ENCODE results near the gene DNTTIP2. TPM values are rescaled to one million over a fixed set of nuclear protein-coding genes. Genes with fewer than 3 reads are reported as not detected.

The DNTTIP2 gene
- total RNA-seq, 1 experiment from 2014 or later = 35.6 TPM

Other genes starting within 250 kb of the DNTTIP2 start
- 21.8 and 23.7 TPM in 2 replicates for gene BCAR3, start 197.4 kb downstream of the DNTTIP2 start, total RNA-seq (2014; rRNA removed; shearing (Covaris generic))
- gene GCLM, start 30.2 kb upstream of the DNTTIP2 start, total RNA-seq (2014; rRNA removed; shearing (Covaris generic)) = 33.9 and 52.6 TPM in 2 replicates
- 1.0 and 1.1 TPM in 2 replicates for gene ABCA4, start 241.9 kb upstream of the DNTTIP2 start, total RNA-seq (2014; rRNA removed; shearing (Covaris generic))

Measured in H4 (cell line).